ENCODE results near the gene FOSB.

The FOSB gene

GRCh38 chr19:45524575-45525129 is 56.9 kb downstream of the FOSB start:
- no peak for DNase-seq (ENCODE audit: low read depth, low spot score)
